ENCODE measurements around the gene RHOF.

GRCh38 chr12:121773011-121773777, 20.3 kb downstream of the RHOF start:
- TF ChIP-seq CTCF (IDR thresholded peaks at IDR 0.05; ENCODE audit: low read depth, low read length, poor library complexity, severe bottlenecking) (peak; percentile 95), EZH2phosphoT487 (IDR thresholded peaks at IDR 0.05; ENCODE audit: borderline replicate concordance, low read length) (no peak)
